HG03457 (cell line): ENCODE measurements around the gene IGSF9.

Source experiments
- ATAC-seq: cut with Tn5 transposase; IDR thresholded peaks from one replicate; pipeline ENCODE4 v1.9.1; 2021; ENCODE audit warnings: moderate number of reproducible peaks; ENCODE audit not compliant: unreplicated experiment

The IGSF9 gene

GRCh38 chr1:159973350-159973940, 28.0 kb upstream of the IGSF9 start:
- ATAC-seq, result no peak

DNA sequence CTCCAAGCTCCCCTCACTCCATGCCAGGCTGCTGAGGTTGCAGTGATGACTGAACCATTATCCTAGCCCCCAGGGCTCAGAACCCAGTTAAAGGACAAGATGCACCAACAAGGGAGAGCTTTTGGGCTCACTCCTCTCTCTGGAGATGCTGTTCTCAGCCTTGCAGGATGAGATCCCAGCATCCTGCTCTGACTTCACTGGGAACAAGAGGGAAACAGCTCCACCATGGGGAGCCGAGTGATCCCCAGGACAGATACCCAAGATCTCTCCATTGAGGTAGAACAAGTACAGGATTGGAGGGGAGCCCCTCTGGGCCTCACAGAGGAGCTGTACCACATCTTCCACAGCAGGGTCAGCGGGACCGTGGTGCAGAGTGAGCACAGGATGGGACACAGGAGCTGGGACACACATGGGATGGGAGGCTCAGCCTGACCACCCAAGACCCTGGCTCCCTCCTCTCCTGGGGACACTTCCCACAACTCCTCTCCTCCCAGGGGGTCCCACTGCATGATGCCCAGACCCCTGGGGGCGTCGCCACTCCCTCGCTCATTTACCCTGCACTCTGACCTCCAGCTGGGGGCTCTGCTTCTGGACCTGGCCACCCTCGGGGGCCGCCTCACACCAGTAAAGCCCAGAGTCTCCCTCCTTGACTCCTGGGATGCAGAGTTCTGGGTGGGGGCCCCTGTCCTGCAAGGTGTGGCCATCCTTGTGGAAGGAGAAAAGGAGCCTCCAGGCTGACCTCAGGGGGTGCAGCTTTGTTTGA, 27.2 kb upstream of the IGSF9 start:
- no peak for ATAC-seq

DNA sequence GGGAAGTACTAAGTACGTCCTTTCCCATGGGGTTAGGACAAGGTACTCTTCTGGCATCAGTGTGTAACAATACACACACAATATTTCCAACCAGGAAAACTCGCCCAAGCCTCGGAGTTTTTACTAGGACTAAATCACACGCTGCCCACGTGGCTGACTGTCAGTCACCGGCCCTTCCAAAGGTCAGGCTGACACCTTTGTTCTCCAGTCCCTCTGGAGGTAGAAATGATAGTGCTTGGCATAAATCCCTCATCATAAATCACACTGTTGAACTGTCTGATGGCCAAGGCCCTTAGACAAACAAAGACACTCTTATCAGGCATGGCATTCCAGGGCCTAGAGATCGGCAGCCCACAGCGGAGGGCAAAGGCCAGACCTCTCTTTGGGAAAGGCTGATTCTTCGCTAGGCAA, 25.5 kb upstream of the IGSF9 start:
- ATAC-seq, result no peak

- ATAC-seq, result no peak
Measured at GRCh38 chr1:159968901-159969300, 23.5 kb upstream of the IGSF9 start.

DNA sequence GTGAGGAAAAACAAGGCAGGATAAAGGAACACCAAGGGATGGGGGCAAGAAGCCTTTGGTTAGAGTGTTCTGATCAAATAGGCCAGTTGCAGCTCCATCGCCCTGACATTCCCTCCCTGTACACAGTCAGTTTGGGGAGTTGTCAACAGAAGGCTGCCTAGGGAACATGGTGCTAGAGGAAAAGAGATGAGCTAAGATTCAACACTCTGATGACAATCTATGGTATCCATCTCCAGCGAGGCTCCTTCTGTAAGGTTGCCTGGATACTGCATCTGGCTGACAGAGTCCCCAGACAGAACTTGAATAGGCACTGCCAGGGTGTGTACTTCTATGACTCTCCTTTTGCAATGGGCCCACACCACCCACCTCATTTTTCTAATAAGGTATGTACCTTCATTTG, 19.9 kb upstream of the IGSF9 start:
- ATAC-seq, result no peak

DNA sequence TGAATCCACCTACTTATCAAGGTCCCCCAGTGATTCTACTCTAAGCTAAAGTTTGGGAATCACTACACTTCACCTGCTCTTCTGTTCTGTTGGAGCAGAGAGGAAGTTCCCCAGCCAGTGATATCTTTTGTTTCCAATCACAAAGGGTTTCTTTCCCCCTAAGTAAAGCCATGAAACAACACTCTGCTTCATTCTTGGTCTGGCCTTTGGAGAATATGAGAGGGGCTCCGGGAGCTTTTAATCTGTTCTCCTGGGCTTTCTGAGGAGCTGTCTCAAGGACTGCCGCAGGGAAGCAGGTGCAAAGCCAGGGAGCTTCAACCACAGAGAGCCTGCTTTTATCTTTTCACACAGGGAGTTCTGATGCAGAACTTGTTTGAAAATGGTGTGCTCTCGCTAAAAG, 18.7 kb upstream of the IGSF9 start:
- ATAC-seq, result no peak

- ATAC-seq, result no peak
Measured at GRCh38 chr1:159962176-159962575, 16.8 kb upstream of the IGSF9 start.

- ATAC-seq, result no peak
Measured at GRCh38 chr1:159961636-159962035, 16.2 kb upstream of the IGSF9 start.

DNA sequence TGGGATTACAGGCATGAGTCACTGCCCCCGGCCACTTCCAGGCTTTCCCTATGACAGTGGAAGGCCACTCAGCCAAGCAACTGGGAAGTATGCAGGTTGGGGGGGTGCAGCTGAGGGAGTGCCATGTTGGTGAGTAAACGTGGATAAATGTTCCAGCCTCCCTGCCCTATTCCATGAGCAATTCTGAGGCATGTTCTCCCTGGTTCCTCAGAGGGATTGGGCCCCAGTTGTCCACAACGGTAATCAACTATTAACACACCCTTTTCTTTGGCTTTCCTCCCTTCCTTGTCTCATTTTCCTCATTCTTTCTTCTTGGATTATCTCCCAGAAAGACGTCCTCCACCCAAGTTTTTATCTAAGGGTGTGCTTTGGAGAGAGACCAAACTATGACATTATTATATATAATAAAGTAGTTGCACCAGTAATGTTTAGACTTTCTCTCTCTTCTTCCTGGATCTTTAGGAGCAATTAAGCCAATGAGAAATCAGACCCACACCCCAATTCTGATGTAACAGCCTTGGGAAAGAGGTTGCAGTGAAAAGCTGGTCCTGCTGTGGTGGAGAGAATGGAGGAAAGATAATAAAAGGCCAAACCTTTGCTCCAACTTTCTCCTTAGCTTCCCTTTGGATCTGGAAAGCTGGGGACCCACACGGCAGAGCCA, 15.4 kb upstream of the IGSF9 start:
- ATAC-seq, result no peak

GRCh38 chr1:159959451-159959850, 14.0 kb upstream of the IGSF9 start:
- ATAC-seq, result no peak

DNA sequence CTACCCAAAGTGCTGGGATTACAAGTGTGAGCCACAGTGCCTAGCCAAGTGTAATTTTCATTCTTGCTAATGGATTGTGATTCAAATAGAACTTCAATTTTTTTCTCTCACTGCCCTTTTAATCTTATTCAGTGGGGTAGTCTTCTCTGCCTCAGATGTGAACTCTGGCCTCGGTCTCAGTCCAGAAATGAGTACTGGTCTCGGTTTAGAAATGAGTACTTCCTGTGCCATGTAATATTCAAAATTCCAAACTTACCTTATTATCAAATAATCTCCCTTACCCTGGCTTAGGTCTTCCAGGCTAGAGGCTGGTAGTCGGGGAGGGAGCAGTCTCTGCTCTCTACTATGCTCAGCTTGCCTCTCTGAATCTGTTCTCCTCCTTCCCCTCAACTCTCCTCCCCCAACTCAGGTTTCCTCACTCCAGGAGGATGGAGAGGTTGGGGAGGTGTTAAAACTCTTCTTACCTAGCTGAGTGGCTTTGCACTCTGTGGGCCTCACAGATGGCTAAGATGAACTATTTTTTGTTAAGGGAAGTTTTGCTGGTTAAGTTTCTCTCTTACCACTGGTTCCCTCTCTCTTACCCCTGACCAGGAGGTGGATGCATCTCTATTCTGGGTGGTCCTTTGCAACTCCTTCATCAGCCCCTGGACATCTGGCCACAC, 13.4 kb upstream of the IGSF9 start:
- ATAC-seq, result no peak

GRCh38 chr1:159957824-159958268, 12.4 kb upstream of the IGSF9 start:
- no peak for ATAC-seq

GRCh38 chr1:159955456-159955855, 10.0 kb upstream of the IGSF9 start:
- ATAC-seq, result no peak

DNA sequence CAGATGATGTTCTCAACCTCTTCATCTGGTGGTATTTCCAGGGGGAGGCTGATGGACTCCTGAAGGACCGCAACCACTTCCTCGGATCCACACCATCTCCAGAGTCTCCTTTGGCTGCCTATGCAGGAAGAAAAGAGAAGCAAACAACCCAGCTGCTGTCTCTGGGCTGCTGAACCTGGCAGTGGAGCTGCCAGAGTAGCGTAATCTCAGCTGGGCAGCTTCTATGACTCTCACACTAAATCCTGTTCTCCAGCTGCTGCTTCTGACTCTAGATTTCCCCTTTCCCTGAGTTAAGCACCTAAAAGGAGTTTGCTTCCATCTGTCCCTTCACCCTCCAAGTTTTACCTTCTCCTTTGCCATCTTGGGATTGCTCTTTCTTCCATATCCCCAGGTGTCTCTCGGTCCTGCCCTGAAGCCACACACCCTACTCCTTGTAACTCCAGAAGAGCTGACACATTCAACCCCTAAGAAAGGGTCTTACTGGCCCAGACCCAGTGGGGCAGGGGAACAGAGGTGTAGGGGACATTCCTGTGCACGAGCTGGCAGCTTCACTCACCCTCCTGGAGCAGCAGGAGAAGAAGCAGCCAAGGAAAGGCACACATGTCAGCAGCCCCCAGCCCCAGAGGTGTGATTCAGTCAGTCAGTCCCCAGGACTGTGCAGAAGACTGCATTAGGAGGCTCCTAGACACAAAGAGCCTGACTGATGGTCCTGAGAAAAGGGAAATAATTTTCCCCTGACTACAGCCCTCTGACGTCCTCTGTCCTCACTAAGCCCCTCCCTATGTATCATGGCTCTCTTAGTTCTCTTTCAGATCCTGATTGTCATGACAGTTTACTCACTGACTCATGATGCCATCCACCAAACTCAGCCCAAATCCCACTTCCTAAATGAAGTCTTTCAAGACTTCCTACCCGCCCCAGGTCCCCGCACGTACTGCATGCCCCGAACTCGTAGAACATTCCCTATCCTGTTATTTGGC, 8.4 kb upstream of the IGSF9 start, which contains the start of gene SLAMF9:
SLAMF9 (minus strand) TSS at position 702 of the 980 bp plus-strand sequence; CDS start at position 602, 100 bp downstream.
- no peak for ATAC-seq

DNA sequence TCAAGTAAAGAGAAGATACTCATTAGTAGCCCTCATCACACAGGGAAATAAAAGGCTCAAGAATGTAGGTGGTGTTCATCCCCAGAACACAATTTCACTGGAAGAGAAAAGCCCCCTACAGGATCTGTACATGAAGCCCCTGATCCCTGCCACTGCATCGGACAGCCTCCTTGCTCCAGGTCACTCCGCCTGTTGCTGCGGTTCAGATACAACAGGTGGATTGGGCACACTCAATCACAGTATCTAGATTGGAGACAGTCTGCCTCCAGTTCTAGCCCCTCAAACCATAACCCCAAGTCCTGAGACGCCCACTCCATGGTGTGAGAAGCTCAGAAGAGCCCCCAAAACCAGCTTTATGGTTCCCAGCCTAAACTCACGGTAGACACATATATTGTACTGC, 7.5 kb upstream of the IGSF9 start:
- no peak for ATAC-seq

- ATAC-seq, result no peak
Measured at GRCh38 chr1:159951551-159951950, 6.1 kb upstream of the IGSF9 start.

- no peak for ATAC-seq
Measured at GRCh38 chr1:159951016-159951415, 5.6 kb upstream of the IGSF9 start.

GRCh38 chr1:159949981-159950381, 4.6 kb upstream of the IGSF9 start:
- no peak for ATAC-seq

DNA sequence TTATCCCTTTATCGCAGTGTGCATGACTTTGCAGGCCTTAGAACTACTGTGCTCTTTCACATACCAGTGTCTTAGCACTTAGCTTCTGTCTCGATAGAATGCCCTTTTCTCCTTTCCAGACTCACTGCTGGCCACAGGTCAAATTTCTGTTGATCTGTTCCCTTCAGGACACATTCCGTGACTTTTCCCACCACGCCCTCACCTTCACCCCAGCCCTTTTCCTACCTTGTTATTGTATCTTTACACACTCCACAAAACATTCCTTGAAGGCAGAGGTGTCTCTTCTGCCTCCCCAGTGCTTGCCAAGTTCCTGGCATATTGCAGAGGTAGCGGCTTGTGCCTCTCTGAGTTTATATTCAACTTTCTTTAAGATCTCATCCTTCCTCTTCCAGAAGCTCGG, 3.7 kb upstream of the IGSF9 start:
- no peak for ATAC-seq

DNA sequence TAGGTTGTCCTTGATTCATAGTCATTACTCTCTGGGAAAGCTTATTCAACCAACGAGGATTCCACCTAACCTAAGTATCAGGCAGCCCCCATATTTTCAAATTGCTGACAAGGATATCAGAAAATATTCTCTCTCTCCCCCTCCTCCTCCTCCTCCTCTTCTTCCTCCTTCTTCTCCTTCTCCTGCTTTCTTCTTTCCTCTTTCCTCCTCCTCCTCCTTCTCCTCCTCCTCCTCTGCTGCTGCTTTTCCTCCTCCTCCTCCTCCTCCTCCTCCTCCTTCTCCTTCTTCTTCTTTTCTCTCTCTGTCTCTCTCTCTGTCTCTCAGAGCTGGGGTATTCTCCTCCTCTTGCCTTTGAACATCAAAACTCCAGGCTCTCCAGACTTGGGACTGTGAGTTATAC, 2.5 kb upstream of the IGSF9 start:
- no peak for ATAC-seq
